ENCODE data around the gene CAPZB.

- TF ChIP-seq CTCF (IDR thresholded peaks at IDR 0.05; ENCODE audit: low read depth, low read length) (no peak), POLR2A (IDR thresholded peaks at IDR 0.05; ENCODE audit: extremely low read depth, insufficient read length) (no peak), MYC (IDR thresholded peaks at IDR 0.05; ENCODE audit: low read depth, low read length) (no peak), MAX (IDR thresholded peaks at IDR 0.05; ENCODE audit: low read depth, low read length) (no peak)
These were observed 58.8 kb downstream of the CAPZB start for GRCh38 chr1:19426294-19427086.

All from NB4 (cell line).